HG03520 (cell line): ENCODE measurements around the gene OR1M1.
"Not testable (repeated sequence)": the region's sequence is repeated elsewhere in the genome, so short reads cannot be mapped to it uniquely, and the experiment has no call there.

Experiments used
- ATAC-seq: cut with Tn5 transposase; IDR thresholded peaks from one replicate; pipeline ENCODE4 v1.9.1; 2021; ENCODE audit warnings: mild to moderate bottlenecking, moderate library complexity; ENCODE audit not compliant: unreplicated experiment

OR1M1 gene, protein sequence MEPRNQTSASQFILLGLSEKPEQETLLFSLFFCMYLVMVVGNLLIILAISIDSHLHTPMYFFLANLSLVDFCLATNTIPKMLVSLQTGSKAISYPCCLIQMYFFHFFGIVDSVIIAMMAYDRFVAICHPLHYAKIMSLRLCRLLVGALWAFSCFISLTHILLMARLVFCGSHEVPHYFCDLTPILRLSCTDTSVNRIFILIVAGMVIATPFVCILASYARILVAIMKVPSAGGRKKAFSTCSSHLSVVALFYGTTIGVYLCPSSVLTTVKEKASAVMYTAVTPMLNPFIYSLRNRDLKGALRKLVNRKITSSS

DNA sequence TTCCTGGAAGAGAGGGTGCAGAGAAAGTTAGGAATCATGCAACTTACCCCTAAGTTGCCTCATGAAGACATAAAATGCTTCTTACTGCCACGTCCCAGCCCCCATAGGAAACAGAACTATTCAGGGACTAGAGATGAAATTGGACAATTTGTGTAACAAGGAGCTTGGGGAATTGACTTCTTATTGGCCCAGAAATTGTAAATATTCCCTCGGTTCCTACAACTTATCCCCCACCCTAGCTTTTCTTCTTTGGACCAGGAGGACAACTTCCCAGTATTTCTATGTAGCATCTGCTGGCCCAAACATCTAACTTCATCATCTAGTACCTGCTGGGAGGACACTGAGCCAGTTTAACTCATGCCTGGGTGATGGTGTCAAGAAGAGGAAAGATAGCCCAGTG lies at the start of gene OR1M1:
Gene OR1M1, plus strand, starts transcription at position 301 of the 400 bp plus-strand sequence. CDS start 6,184 bp downstream, outside the sequence.
- no peak for ATAC-seq

DNA sequence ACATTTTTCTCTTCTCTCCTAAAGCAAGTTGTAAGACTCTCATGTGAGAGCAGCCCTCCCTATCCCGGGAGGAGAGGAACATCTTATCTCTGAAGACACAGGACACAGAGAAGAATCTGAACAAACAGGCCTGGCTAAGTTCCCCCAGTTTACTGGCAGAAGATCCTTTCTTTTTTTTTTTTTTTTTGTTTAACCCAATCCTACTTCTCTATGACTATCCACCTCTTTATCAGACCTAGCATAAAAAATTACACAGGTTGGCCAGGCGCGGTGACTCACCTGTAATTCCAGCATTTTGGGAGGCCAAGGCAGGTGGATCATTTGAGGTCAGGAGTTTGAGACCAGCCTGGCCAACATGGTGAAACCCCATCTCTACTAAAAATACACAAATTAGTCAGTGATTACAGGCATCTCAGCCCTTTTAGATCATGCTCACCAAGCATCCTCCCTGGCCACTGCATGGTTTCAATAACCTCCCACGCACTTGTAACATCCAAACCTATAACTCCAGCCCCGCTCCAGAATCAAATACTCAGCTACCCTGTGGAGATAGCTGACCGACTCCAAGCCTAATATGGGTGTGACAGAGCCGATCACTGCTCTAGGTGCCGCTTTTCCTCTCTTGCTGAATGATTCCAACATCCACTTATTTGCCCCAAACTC lies 49.3 kb upstream of the OR1M1 start:
- ATAC-seq: no peak

DNA sequence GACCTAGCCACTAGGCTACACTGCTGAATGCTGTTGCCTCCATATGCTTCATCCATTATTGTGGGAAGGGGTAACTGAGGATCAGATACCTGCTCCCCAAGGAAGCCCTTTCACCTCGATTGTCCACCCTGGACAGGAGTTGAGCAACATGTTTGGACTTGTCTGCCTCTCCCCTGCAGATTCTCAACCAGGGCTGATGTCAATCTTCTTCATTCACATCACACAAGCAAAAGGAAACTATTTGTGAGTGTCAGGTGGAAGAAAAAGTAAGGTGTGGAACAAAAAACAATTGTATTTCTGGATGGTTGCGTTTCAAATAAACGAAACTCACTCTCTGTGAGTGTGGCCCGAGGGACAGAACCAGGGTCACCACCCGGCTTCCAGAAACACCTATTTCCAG lies 47.1 kb upstream of the OR1M1 start:
- ATAC-seq: no peak

DNA sequence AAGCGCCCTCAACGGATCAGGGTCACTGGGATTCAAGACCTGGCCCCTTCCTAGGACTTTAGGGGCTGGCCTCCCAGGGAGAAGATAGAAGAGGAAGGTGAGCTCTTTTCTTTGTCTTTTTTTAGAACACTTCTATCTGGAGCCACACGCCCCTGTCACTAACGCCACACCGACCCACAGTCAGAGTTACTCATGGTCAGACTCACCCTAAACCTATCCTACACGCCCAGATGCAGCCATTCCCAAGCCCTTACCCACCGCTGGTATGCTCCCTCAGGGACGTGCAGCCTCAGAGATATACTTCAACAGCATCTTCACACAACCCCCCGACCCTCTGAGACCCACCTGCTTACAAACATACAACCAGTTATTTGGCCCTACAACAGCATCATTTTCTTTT lies 46.7 kb upstream of the OR1M1 start:
- ATAC-seq: no peak

DNA sequence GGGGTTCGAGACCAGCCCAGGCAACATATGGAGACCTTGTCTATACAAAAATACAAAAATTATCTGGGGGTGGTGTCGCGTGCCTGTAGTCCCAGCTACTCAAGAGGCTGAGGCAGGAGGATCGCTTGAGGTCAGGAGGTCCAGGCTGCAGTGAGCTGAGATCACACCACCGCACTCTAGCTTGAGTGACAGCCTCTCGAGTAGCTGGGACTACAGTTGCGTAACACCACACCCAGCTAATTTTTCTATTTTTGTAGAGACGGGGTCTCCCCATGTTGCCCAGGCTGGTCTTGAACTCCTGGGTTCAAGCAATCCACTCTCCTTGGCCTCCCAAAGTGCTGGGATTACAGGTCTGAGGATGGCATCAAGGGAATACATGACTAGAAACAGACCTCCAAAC lies 45.8 kb upstream of the OR1M1 start:
- ATAC-seq: no peak

DNA sequence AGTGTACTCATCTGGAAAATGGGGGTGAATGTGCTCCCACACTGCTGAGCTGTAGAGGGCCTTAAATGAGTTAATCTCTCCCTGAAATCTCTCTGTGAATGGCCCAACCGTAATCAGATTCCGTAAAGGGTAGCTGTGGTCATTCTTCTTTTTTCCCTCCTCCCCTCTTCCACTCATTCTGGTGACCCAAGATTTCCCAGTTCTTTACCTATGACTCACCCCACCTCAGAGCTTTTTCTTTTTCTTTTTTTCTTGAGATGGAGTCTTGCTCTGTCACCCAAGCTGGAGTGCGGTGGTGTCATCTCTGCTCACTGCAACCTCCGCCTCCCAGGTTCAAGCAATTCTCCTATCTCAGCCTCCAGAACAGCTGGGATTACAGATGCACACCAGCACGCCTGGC lies 43.3 kb upstream of the OR1M1 start:
- ATAC-seq: no peak

DNA sequence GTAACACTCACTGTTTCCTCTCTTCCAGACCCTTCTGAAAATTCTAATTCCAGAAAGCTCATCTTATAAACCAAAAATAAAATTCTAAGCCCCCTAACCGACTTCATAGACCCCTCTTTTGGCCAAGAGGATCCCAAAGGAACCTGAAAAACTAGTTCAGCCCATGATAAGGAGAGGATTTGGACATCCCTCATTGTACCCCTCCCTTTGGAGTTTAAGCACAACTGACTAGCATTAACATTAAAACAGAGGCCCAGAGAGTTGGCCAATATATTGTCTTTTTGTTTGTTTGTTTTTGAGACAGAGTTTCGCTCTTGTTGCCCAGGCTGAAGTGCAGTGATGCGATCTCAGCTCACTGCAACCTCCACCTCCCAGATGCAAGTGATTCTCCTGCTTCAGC lies 42.4 kb upstream of the OR1M1 start:
- ATAC-seq: no peak

DNA sequence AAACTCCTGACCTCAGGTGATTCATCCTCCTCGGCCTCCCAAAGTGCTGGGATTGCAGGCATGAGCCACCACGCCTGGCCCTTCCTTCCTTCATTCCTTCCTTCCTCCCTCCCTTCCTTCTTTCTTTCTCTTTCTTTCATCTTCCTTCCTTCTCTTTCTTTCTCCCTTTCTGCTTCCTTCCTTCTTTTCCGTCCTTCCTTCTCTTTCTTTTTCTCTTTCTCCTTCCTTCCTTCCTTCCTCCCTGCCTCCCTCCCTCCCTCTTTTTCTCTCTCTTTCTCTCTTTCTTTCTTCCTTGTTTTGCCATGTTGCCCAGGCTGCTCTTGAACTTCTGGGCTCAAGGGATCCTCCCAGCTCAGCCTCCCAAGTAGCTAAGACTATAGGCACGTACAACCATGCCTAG lies 40.2 kb upstream of the OR1M1 start:
- ATAC-seq: no peak

DNA sequence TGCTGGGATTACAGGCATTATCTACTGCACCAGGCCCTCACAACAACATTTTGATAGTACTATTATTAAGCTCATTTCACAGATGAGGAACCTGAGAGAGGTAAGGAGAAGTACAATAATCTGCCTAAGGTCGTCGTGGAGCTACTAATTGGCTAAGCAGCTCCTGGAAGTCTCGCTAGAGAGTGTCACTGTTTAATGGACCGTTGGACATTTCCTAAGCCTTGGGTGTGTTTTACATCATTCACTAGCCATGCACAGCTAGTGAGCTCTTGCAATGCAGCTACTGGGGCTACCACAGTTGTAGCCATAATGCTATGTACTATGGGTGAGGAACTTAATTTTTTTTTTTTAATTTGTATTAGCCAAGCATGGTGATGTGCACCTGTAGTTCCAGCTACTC lies 34.0 kb upstream of the OR1M1 start:
- no peak for ATAC-seq

DNA sequence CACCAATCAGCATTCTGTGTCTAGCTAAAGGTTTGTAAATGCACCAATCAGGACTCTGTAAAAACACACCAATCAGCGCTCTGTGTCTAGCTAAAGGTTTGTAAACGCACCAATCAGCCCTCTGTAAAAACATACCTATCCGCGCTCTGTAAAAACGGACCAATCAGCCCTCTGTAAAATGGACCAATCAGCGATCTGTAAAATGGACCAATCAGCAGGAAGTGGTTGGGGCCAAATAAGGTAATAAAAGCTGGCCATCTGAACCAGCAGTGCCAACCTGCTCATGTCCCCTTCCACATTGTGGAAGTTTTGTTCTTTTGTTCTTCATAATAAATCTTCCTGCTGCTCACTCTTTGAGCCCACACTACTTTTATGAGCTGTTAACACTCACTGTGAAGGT lies 33.2 kb upstream of the OR1M1 start:
- ATAC-seq: not testable (repeated sequence)

DNA sequence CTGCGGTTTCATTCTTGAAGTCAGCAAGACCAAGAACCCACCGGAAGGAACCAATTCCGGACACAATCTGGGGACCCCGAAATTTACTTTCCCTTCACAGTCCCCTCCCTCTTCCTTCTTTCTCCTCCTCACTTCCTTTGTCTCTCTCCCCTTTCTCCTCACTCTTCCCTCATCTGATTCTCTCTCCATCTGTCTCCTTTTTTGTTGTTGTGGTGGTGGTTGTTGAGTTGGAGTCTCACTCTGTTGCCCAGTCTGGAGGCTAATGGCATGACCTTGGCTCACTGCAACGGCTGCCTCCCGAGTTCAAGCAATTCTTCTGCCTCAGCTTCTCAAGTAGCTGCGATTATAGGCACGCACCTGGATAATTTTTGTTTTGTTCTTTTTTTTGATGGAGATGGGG lies 32.7 kb upstream of the OR1M1 start:
- no peak for ATAC-seq

DNA sequence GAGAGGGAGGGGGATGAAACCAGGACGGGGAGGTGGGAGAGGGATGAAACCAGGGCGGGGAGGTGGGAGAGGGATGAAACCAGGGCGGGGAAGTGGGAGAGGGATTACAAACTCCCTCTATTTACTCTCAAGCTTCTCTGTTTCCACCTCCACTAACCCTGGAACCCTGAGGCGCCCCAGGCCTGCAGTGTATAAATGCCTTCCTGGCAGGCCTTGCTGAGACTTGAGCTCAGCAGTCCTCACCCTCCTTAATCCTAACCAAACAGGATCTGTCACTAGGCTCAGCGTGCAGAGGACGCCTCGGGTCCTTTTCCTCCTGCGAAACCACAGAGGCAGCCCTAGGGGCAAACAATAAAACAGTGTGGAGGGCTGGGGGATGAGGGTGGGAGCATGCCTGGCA lies 32.1 kb upstream of the OR1M1 start:
- no peak for ATAC-seq

DNA sequence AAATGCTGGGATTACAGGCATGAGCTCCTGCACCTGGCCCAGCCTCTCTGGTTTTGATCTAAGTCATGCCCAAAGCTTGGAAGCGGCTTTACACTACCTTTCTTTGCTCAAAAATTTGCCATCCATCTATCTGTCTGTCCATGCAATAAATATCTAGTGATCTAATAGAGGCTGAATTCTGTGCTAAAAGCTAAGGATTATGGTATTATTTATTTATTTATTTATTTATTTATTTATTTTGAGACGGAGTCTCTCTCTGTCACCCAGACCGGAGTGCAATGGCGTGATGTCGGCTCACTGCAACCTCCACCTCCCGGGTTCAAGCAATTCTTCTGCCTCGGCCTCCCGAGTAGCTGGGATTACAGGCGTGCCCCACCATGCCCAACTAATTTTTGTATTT lies 30.7 kb upstream of the OR1M1 start:
- ATAC-seq: not testable (repeated sequence)

DNA sequence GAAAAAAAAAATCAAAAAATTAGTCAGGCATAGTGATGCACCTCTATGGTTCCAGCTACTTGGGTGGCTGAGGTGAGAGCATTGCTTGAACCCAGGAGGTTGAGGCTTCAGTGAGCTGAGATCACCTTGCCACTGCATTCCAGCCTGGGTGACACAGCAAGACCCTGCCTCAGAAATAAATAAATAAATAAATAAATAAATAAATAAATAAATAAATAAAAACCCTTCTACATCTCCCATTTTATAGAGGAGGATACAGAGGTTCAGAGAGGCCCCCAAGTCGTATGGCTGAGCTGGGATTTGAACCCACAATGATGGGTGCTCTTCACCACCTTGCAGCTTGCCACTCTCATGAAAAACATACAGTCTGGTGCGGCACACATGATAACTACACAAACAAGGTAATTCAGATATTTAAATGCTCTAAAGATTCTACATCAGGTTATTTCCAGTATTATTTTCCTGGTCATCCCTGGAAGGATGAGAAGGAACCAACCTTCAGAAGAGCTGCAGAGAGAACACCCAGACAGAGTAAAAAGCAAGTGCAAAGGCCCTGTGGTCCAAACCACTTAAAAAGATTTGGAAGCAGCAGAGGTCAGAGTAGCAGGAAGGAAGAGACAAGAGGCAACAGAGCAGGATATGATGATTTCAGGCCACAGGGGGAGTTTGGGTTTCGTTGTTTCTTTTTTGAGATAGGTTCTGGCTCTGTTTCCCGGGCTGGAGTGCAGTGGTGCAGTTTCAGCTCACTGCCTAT lies 29.2 kb upstream of the OR1M1 start:
- ATAC-seq: no peak

DNA sequence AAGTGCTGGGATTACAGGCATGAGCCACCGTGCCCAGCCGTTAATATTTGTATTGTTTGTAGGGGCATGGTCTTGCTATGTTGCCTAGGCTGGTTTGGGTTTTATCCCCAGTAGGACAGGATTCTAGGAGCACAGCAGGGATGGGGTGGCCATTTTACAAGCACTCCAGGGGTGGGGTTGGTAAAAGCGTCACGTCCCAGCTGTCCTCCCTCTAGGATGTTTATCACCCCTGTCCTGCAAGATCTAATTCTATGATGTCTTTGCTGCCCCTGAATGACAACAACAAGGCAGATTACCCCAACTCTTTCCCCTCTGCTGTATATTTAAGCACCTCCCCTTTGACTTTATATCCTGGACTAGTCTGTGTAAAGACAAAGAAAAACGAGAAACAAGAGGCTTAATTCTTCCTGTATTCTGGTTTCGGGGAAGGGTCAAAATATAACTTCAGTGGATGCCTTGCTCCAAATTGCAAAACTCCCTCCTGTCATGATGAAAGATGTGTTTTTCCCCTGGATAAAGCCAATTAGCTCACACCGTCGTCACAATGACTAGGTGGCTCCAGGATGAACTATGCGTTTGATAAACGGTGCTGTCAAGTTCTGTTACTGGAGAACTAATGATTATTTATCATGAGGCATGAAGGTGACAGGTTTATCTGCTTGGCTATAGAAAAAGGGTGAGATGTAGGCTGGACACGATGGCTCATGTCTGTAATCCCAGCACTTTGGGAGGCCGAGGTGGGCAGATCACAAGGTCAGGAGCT lies 27.8 kb upstream of the OR1M1 start:
- no peak for ATAC-seq

DNA sequence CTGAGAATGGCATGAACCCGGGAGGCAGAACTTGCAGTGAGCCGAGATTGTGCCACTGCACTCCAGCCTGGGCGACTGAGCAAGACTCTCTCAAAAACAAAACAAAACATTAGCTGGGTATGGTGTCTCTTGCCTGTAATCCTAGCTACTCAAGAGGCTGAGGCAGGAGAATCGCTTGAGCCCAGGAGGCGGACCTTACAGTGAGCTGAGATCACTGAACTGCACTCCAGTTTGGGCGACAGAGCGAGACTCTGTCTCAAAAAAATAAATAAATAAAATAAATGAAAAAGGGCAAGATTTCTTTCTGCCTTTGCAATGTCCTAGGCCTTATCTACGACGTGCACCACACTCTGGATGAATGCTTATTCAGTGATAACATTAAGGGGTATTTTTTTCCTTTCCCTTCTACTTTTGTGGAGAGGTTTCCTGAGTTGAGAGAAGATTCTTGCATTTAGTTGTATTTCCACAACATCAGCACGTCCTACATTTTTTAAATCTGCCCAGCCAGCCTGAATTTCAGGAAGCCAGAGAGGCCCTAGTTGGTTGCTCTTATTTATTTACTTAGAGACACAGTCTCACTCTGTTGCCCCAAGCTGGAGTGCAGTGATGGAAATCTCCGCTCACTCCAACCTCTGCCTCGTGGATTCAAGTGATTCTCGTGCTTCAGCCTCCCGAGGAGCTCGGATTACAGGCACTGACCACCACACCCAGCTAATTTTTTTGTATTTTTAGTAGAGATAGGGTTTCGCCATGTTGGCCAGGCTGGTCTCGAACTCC lies 26.1 kb upstream of the OR1M1 start:
- no peak for ATAC-seq

DNA sequence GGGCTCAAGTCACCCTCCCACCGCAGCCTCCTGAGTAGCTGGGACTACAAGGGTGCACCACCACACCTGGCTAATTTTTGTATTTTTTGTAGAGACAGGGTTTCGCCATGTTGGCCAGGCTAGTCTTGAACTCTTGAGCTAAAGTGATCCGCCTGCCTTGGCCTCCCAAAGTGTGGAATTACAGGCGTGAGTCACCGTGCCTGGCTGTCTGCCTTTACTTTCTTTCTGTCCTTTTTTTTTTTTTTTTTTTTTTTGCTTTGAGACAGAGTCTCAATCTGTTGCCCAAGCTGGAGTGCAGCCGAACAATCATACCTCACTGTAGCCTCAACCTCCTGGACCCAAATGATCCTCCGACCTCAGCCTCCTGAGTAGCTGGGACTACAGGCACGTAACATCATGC lies 25.0 kb upstream of the OR1M1 start:
- ATAC-seq: no peak

DNA sequence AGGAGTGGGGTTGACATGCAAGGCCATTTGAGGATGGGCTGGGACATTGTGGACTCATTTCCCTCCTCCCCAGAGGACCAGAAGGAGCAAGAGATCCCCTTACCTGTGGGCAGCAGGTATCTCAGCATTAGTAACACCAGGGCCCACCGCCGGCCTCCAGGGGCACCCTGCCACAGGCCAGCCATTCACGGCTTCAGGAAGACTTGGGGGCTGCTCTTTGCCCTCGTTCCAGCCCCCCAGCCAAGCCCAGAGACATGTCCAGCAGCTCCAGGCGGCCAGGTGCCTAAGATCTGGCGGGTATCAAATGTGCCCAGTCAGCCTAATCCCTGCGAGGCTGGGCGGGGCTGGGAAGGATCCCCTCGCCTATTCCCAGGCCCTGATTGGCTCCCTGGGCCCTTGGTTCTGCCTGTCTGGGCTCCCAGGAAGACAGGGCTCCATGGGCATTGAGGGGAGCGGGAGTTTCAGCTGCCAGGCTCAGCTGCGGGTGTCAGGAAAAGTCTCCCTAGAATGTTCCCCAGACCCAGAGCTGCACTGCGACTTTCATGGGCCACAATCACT lies 21.3 kb upstream of the OR1M1 start:
- ATAC-seq: no peak

DNA sequence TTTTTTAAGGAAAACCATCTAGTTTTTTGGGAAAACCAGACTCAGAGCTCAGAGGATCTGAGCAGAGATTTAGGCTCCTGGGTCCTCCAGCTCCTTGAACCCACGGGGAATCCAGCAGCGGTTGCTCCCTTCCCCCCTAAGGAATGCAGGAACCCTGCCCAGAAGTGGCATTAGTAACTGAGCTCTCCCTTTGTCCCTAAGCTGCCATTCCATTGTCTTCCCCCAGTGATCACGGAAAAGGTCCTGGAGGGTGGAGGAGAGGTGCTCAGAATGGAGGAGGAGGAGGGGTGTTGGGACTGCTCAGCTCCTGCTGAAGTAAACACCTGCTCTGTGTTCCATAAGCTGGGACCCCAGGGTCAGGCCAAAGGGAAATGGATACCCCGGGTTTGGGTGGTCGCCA lies 16.8 kb upstream of the OR1M1 start:
- no peak for ATAC-seq

DNA sequence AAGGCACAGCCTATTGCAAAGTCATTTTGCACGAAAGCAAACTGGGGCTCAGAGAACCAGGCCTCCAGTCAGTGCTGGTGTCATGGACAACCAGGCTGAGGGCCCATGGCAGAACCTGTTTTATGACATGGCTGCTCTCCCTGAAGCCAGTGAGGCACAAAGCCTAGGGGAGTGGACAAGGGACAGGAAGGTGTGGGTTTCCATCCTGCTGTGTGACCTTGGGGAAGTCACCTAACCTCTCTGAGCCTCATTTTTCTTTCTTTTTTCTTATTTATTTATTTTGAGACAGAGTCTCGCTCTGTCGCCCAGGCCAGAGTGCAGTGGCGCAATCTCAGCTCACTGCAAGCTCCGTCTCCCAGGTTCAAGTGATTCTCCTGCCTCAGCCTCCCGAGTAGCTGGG lies 15.1 kb upstream of the OR1M1 start:
- not testable (repeated sequence) for ATAC-seq
